Measurements from ENCODE around the gene AR.

The AR gene

GRCh38 chrX:67674741-67675140, 130.9 kb downstream of the AR start:
- no peak for DNase-seq (ENCODE audit: low read depth)
- TF ChIP-seq CTCF (IDR thresholded peaks at IDR 0.05; ENCODE audit: control insufficient read depth, insufficient read depth, low read depth, low read length, missing control alignments), result no peak
- H3K4me3 ChIP-seq (ENCODE audit: control insufficient read depth, low read depth, low read length), result no peak overlapping the region

GRCh38 chrX:67684136-67684535, 140.3 kb downstream of the AR start:
- no peak for DNase-seq (ENCODE audit: low read depth)
- TF ChIP-seq CTCF (IDR thresholded peaks at IDR 0.05; ENCODE audit: control insufficient read depth, insufficient read depth, low read depth, low read length, missing control alignments), result no peak

GRCh38 chrX:67692246-67692645, 148.4 kb downstream of the AR start:
- DNase-seq (ENCODE audit: low read depth), result peak; percentile 17
- H3K4me3 ChIP-seq (ENCODE audit: control insufficient read depth, low read depth, low read length), result no peak overlapping the region
- TF ChIP-seq CTCF (IDR thresholded peaks at IDR 0.05; ENCODE audit: control insufficient read depth, insufficient read depth, low read depth, low read length, missing control alignments), result no peak

More at GRCh38 chrX:67684136-67684535, 140.3 kb downstream of the AR start:
- H3K4me3 ChIP-seq (ENCODE audit: control insufficient read depth, low read depth, low read length), result no peak overlapping the region

GRCh38 chrX:67693928-67694327, 150.1 kb downstream of the AR start:
- no peak for DNase-seq (ENCODE audit: low read depth)
- no peak overlapping the region for H3K4me3 ChIP-seq (ENCODE audit: control insufficient read depth, low read depth, low read length)
- no peak for TF ChIP-seq CTCF (IDR thresholded peaks at IDR 0.05; ENCODE audit: control insufficient read depth, insufficient read depth, low read depth, low read length, missing control alignments)

GRCh38 chrX:67697452-67697851, 153.6 kb downstream of the AR start:
- H3K4me3 ChIP-seq (ENCODE audit: control insufficient read depth, low read depth, low read length), result no peak overlapping the region
- TF ChIP-seq CTCF (IDR thresholded peaks at IDR 0.05; ENCODE audit: control insufficient read depth, insufficient read depth, low read depth, low read length, missing control alignments), result no peak
- no peak for DNase-seq (ENCODE audit: low read depth)

- DNase-seq (ENCODE audit: low read depth), result no peak
- TF ChIP-seq CTCF (IDR thresholded peaks at IDR 0.05; ENCODE audit: control insufficient read depth, insufficient read depth, low read depth, low read length, missing control alignments), result no peak
- H3K4me3 ChIP-seq (ENCODE audit: control insufficient read depth, low read depth, low read length), result no peak overlapping the region
Observed at GRCh38 chrX:67700602-67701001, 156.8 kb downstream of the AR start.

- DNase-seq (ENCODE audit: low read depth), result no peak
- H3K4me3 ChIP-seq (ENCODE audit: control insufficient read depth, low read depth, low read length), result no peak overlapping the region
- TF ChIP-seq CTCF (IDR thresholded peaks at IDR 0.05; ENCODE audit: control insufficient read depth, insufficient read depth, low read depth, low read length, missing control alignments), result no peak
Observed at GRCh38 chrX:67714004-67714403, 170.2 kb downstream of the AR start.

All from AG09309 (cell line).